GM19328 (cell line): ENCODE results near the gene CDH4.

ENCODE experiments used
- ATAC-seq: cut with Tn5 transposase; IDR thresholded peaks from one replicate; pipeline ENCODE4 v1.9.1; 2021; ENCODE audit warnings: mild to moderate bottlenecking, moderate library complexity; ENCODE audit not compliant: unreplicated experiment

Gene CDH4

DNA sequence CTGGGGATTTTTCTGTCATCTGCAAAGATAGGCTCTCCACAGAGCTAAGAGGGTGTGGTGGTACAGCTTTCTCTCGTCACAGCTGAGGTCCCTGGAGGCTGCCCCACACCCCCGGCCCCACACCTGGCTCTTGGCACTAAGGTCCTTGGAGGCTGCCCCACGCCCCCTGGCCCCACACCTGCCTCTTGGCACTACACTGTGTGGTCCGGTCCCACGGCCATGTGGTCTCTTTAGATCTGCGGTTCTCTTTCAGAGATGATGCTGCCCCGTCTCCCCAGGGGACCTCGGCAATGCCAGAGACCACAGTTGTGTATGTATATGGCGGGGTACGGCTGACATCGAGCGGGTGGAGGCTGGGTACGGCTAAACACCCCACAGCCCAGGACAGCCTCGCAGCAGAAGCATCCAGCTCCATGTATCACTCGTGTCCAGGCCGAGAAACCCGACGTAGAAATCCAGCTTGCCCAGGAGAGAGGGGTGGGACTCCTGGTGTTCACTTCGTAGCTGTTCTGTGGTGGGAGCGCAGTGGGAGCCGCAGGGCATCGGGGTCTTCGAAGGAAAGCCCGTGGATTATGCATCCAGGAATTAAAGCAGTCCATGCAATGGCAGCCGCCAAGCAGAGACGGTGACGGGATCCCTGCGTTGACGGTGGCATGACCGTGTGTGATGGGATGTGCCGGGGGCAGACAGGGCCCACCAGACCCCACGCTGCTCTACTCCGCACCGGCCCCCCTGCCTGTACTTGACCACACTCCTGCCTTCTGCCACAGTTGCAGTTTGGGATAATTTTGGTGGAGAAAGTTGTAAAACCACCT is 292.1 kb downstream of the CDH4 start:
- no peak for ATAC-seq

DNA sequence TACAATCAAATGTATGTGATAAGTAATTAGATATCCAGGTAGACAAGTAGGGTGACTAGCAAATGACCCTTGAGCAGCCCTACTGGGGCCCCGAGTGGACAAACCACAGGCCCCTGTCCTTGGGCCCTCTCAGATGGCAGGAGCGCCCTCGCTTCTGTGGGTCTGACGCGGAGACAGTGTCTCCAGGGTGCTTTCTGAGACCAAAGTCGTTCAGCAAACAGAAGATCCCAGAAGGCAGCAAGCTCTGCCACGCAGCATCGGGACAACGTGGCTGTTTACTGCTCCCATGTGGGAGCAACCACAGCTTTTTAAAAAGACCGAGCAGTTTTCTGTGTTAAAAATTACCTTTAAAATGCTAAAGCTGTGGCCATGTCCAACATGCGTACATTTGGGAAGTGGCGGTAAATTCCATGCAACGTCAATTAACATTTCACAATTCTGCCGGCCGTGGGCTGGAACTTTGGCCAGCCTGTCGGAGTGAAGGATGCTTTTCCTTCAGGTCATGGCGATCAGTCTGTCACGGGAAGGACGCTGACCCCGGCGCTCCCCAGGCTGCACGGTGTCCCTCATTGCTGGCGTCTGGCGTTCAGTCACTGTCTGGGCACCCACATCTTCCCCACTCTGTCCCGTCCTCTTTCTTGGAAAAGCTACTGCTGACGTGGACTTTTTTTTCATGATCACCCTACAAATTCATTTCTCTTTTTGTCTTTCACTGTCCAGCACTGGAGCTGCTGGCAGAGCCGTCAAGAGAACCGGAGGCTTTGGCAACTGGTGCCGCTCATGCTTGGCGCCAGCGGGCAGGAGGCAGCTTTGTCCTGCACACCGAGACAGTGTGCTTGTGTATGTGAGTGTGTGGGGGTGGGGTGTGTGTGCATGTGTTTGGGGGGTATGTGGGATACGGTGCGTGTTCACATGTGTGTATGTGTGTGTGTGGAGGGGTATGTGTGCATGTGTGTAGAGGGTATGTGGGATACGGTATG is 293.1 kb downstream of the CDH4 start:
- ATAC-seq: no peak

DNA sequence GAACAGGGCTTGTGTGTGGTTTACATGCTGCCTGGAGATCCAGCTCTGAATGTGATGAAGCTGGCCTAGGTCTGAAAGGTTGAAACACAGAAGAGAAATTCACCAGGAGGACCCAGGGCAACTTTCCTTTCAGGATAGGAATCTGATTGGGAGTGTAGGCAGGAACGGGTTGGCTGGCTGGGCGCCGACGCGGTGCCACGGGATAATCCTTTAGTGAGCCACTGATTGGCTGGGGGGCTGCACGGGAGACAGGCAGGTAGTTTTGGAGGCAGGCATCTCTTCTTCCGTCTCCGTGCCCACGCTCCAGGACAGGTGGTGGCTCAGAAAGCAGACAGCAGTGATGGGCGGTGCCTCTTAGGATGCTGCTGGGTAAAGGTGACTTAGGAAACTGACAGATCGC is 294.6 kb downstream of the CDH4 start:
- ATAC-seq: no peak

DNA sequence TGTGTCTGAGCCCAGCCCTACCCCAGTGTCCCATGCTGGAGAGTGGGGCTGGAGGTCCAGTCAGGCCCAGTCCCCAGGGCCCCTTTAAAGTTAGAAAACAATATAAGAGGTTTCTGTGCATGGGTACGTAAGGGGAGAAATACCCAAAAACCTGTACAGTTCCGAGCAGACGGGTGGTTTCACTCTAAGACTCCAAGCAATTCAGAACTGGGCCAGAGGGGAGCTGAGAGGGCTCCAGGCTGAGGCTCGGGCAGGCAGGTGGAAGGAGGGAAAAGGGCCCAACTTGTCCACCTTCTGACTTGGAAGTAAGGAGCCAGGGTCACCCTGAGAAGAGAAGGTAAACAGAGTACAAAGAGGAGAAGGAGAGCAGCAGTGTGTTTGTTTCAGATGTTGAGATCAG is 296.0 kb downstream of the CDH4 start:
- no peak for ATAC-seq

DNA sequence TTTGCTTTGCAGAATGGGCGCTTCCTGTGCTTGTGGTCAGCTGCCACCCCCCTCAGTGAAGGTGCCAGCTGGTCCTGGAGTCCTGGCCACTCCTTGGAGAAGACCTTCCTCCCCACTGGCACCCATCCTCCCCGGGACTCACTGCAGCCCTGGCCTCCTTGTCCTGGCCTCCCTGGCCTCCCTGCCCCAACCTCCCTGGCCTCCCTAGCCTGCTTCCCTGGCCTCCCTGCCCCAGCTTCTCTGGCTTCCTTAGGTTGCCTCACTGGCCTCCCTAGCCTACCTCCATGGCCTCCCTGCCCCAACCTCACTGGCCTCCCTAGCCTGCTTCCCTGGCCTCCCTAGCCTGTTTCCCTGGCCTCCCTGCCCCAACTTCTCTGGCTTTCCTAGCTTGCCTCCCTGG is 297.8 kb downstream of the CDH4 start:
- ATAC-seq: no peak

DNA sequence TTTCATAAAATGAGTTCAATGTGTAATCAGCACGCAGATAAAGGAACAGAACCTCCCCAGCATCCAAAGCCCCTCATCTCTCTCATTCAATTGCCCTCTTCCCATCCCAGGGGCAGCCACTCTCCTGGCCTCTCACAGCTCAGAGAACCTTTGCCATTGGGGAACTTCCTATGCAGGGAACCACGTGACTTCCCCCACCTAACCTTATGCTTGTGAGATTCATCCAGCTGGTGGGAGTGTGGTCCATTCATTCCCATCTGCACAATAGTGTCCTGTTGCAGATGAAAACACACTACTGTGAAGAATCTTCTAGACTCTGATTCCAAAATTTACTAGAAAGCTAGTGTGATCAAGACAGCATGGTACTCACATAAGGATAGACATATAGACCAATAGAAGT is 299.3 kb downstream of the CDH4 start:
- ATAC-seq: no peak

DNA sequence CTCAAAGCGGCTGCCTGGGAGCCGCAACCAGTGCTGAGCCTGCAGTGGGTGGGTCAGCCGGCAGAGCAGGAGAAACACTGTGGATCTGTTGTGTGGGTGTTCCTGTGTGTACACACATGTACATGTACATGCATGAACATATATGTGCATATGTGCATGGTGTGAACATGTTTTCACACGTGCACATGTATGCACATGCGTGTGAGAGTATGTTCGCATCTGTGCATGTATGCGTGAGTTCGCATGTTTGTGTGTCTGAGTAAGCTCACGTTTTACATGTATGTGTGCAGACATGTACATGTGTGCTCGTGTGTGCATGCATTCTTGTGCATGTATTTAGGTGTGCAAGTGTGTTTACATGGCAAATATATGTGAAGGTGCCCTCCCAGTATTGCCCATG is 302.6 kb downstream of the CDH4 start:
- no peak for ATAC-seq

DNA sequence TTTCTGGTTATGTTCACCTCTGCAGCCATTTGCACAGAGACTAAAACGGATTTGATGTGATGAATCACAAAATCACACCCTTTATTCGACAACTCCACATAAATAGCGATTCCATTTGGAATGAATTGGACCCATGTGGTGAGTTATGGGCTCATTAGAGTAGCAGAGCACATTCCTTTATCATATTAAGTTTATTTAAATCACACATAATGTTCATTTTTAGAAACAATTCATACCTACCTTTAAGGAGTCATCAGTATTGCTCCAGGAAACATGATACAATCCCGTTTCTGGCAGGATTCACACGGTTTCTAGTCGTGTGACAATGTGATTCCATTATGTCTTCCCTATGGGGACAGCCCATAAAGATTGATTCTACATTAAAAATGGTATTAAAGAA is 303.5 kb downstream of the CDH4 start:
- no peak for ATAC-seq

DNA sequence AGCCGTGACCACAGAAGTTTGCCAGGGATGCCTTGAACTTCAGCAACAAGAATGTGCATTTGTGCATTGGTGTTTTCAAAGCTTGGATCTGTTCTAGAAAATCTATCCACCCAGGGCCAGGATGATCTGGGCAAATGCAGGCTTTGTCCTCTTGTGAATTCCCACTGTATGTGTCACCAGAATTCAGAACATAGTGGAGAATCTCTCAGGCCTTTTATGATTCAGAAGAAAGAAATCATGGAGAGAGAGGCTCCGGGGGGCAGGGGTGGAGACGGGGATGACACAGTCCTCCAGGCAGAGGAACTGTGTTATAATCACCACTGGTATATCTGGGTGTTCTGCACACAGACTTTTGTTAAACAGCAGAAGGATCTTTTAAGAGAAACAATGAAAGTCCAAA is 304.1 kb downstream of the CDH4 start:
- no peak for ATAC-seq

DNA sequence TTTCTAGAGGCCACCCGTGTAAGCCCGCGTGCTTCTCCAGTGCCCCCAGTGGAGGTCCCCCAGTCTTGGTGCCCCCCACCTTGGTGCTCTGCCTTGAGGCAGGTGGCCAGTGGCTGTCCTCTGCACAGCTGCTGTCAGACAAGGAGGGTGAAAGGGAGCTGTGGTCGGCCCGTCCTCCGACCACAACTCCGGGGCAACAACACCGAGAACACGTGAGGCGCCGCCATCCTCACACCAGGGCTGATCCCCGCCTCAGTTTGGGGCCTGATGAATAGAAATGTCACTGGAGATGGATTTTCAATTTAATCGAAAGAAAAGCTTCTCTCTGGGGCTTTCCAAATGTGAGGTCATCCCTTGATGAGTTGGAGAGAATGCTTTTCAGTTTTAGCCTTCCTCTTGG is 304.6 kb downstream of the CDH4 start:
- ATAC-seq: no peak

DNA sequence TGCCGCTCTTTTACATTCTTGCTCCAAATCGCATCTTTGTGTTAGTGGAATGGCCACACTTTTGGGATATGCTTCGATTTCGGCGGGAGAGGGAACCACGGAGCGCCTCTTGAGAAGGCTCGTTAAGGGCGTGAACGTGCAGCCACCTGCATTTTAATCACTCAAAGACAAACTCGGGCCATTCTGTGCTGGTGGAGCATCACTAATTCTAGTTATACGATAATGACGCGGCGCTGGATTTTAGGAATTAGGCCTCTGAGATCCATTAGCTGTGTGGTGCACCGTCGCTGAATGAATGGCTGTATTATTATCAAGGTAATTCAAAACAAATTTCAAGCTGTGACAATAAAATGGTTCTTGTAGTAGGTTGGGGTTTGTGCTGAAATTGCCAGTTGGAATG is 305.6 kb downstream of the CDH4 start:
- no peak for ATAC-seq

DNA sequence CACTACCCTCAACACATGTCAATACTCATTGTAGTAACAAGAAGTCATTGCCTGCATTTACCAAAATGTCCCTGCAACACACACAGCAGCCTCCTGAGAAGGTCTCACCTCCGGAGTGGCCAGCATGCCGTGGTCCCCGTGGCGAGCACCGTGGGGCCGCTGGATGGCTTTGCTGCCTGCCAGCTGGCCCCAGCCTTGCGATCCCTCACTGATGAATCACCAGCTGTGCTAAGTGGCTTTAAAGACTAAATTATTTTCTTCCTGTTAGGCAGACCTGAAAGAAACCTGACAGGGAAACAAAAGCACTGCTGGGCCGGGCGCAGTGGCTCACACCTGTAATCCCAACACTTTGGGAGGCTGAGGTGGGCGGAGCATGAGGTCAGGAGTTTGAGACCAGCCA is 306.7 kb downstream of the CDH4 start:
- no peak for ATAC-seq

DNA sequence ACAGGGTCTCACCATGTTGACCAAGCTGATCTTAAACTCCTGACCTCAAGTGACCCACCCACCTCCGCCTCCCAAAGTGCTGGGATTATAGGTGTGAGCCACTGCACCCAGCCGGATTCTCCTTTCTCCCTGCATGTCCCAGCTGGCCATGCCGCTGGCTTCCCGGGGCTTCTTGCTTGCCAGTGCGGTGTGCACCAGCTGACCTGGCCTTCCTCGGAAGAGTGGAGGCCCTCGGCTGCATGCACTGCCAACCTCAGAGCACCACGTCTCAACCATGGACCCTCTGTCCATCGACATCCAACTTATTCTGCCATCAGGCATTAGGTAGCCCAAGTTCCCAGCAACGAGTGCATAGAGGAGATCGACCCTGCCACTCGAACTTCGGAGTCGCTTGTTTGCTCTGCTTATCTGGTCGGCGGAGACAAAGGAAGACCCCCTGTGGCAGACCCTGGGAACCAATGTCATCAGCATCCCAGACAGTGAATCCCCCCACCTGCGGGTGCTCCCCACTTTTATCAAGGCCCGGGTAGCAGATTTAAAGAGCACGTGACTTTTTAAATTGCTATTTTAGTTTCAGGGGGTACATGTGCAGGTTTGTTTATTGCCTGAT is 307.8 kb downstream of the CDH4 start:
- ATAC-seq: no peak

DNA sequence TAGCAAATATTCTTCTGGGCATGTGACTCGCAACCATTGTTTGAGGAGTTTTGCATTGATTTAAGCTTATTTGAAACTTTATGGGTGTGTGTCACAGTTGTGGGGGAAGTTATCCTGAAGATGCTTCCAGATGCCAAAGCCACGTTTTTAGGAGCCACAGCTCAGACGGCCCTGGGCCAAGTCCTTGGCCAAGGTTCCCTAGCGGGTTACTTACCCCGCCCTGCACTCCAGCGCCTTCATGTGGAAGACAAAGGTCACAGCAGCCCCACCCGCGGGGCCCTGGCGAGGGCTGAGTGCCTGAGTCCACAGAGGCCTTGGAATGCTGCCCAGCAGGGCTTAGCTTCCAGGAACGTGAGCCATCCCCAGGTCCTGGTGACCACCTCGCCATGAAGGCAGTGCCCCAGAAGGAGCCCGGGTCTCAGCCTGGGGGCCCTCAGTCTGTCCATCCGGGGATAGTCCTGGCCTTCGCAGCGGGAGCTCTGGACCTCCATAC is 308.3 kb downstream of the CDH4 start:
- no peak for ATAC-seq

DNA sequence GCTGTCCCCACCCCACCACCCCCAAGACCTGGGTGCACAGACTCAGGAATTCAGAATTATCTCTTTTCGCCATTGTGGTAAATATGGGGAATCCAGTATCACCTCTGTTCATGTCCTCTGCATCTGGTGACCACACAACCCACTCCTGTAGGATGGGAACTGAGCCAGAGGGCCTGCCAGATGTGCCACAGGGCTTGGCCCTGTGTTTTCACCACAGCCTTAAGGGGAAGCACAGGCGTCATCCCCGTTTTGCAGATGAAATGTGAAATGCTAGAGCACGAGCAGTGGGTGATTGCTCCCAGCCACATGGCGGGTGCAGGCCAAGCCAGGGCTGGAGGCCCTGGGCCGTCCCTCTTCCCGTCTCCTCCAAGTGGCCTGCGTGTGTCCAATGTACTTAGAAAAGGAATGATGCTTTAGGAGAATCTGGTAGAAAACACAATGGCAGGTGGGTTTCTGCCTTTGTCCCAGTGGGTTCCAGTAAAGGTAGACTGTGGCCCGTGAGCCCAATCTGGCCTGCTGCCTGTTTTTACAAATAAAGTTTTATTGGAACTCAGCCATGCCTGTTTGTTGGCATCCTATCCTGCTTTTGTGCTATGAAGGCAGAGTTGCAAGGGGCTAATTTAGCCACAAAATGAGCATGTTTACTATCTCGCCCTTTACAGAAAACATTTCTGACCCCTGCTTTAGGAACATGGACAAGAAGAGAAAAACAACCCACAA is 309.2 kb downstream of the CDH4 start:
- ATAC-seq: no peak

DNA sequence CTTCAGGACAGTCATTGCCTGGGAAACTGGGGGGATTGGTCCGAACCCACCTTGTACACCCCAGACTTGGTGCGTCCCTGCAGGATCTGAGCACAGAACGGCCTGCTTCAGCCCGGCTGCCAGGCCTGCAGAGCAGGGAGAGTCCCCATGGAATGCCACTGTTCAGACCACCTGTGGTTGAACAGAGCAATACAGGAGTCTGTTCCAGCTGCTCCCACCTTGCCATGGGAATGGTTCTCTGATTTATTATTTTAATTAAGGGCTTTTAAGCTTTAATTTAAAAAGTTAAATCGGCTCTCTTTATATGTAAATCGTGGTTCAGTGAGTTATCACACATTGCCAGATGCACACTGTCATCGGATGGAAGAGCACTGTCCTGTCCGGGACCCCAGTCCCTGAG is 310.4 kb downstream of the CDH4 start:
- ATAC-seq: no peak

DNA sequence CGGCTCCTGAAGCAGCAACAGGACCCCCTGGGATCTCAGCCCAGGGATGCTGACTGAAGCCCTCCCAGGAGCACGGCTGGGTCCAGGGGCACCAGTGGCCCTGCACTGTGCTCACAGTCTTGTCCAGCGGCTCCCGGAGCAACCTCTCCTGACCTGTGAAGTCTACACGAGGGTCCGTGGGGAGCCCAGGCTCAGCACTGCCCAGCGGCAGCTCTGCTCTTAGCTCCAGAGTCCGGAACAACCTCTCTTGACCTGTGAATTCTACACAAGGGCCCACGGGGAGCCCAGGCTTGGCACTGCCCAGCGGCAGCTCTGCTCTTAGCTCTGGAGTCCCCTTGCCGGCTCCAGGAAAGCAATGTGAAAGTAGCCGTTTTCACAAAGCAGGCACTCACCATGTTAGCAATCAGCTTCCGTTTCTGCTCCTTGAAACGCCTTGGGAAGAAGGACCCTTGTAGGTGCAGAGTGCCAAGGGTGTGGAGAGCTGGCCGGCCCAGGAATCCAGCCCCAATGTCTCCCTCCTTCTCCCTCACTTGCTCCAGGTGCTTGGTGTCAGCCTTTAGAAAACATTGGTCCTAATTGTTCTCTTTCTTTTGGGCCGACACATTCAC is 310.9 kb downstream of the CDH4 start:
- no peak for ATAC-seq

DNA sequence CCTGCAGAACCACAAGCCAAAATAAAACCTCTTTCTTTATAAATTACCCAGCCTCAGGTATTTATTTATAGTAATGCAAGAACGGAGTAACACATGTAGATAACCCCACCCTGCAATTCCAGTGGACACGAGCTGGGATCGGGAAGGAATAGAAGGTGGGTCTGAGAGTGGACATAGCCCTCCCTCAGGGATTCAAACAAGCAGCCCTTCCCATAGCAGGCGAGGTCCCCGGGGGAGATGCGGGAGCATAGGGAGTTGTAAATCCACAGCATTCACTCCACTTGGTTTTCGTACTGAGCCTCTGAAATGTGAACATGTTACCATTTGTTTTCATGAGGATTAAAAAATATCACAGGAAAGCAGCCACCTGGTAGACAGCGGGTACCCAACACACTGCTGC is 312.6 kb downstream of the CDH4 start:
- no peak for ATAC-seq

DNA sequence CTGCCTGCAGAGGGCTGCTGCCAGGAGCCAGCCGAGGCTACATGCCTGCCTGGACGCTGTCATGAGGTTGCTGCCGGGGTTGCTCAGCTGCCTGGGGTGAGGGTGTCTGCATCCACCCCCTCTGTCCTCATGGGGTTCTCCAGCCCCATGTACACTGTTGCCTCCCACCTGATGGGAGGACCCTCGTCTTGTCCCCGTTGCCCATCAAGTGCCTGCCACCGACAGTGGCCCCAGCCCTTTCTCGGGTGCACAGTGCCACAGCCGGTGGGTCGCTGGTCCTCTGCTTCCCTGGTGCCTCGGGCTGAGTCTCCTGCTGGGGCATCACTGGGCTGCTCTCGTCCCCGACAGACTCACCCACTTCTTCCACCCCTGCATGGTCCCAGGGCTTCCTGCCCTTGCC is 313.7 kb downstream of the CDH4 start:
- ATAC-seq: no peak

DNA sequence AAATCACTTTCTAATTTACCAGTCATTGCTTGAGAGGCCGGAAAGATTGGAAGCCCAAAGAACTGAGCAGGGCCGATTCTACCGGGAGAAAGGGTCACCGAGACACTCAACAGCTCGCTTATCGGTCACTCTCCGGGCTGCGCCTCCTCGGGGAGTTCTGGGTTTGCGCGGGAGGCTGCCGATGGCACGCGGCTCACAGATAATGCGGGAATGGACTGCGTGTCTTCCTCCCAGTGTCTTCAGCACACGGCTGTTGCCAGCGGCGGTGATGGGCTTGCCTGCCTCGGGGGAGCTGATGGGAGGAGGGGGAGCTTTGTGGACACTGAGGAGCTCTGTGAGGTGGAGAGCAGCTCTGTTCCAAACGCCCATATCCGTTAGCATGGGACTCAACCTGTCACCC is 314.6 kb downstream of the CDH4 start:
- no peak for ATAC-seq
